Gastrocnemius medialis (tissue), 4 donors: ENCODE results near the gene SLC24A3. TPM values are rescaled to one million over a fixed set of nuclear protein-coding genes. Genes with fewer than 3 reads are reported as not detected.

Experiments used
- ATAC-seq, 2 donors: fragments of 150-250 bp; one replicate each; pipeline ENCODE4 v1.9.1; 2016
- DNase-seq, 2 donors: peaks; one replicate each; pipeline ENCODE4 v3.0.0-alpha.2; 2019
- H3K27ac ChIP-seq, 4 donors: fragments of 200-600 bp; sonication (generic); 1 replicate in 1 of 4; 2 replicates in 3 of 4; pipeline ENCODE4 v1.5.1; 2016 to 2018; ENCODE audit warnings: mild to moderate bottlenecking in 2 of 4, moderate library complexity in 1 of 4
- H3K27me3 ChIP-seq, 3 donors: fragments of 200-600 bp; sonication (generic) in 2 of 3; 1 replicate in 1 of 3; 2 replicates in 2 of 3; pipeline versions ENCODE4 v1.5.1 to v1.6.0; 2016 to 2019; ENCODE audit warnings: mild to moderate bottlenecking in 1 of 3, moderate library complexity in 1 of 3
- H3K36me3 ChIP-seq, 2 donors: fragments of 200-600 bp; sonication (generic) in 1 of 2; one replicate each; pipeline ENCODE4 v1.5.1; 2017 to 2018
- H3K4me1 ChIP-seq, 2 donors: fragments of 200-600 bp; sonication (generic) in 1 of 2; one replicate each; pipeline ENCODE4 v1.5.1; 2016 to 2017; ENCODE audit warnings: mild to moderate bottlenecking in 2 of 2
- H3K4me3 ChIP-seq, 4 donors: fragments of 200-600 bp; sonication (generic) in 3 of 4; 1 replicate in 1 of 4; 2 replicates in 3 of 4; pipeline ENCODE4 v1.5.1; 2016 to 2019; ENCODE audit warnings: mild to moderate bottlenecking in 2 of 4
- H3K9me3 ChIP-seq, 3 donors: fragments of 200-600 bp; sonication (generic) in 2 of 3; 1 replicate in 1 of 3; 2 replicates in 2 of 3; pipeline ENCODE4 v1.5.1; 2016 to 2019
- CTCF ChIP-seq, 5 experiments: fragments of 450-650 bp in 3 of 5; fragments of 200-600 bp in 2 of 5; sonication (generic) in 2 of 5; IDR thresholded peaks in 4 of 5; conservative IDR thresholded peaks in 1 of 5; 1 replicate in 4 of 5; 2 replicates in 1 of 5; pipeline ENCODE4 v1.5.1; 2016 to 2019; ENCODE audit warnings: antibody characterized with exemption in 5 of 5, mild to moderate bottlenecking in 3 of 5, moderate library complexity in 3 of 5
- POLR2A ChIP-seq, 2 donors: fragments of 450-650 bp; IDR thresholded peaks; one replicate each; pipeline ENCODE4 v1.6.1; 2017; ENCODE audit warnings: antibody characterized with exemption in 2 of 2, mild to moderate bottlenecking in 2 of 2, moderate library complexity in 2 of 2
- in situ Hi-C, 4 donors: fragments of 200-750 bp; cut with MboI; loops; one replicate each; pipeline versions ENCODE4 v1.15.0 to v1.8.0; 2017; ENCODE audit warnings: low sequenced_read_pairs in 4 of 4
- intact Hi-C: fragments of 100-400 bp; cut with DNase I; formaldehyde crosslinking; loops from one replicate; pipeline ENCODE4 v1.15.1; 2023; ENCODE audit warnings: low total_unique reads
- total RNA-seq, 4 donors: library from RNA; depleted of rRNA; stranded (reverse); fragments of >200 nt; gene quantifications; one replicate each; pipeline versions ENCODE4 v1.1.0 to v1.2.3, GENCODE V29; 2016

Gene SLC24A3
- total RNA-seq, 4 donors from 2014 or later: 3.3 to 7.8 (median 6.7) TPM

DNA sequence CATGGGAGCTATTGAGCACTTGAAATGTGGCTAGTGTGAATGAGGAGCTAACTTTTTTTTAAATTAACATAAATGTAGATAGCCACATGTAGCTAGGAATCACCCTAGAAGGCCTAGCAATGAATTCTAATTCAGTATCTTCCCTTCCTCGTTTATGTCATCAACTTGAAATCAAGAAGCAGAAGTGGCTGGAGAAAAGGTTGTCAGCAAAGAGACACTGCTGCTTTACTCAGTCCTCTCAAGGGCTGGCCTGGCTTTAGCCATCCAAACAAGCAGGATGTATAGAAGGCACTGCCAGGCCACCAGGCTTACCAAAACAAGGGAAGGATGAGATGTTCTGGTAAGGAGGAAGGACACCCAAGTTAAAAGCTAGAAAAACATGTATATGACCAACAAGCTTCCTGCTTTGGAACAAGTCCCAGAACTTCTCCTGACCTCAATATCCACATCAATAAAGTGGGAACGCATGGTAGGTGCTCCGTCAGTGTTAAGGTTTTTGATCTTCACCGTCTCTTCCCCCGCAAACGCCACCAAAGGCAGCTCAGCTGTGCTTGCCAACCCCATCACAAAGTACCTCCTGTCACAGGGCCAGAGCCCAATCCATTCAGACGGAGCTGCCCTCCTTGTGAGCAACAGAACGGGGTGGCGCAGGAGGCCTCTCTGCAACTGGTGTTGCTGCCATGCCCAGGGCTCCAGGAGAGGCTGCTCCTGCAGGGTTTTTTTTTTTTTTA lies 309.8 kb downstream of the SLC24A3 start:
- intact Hi-C loops (no loop called here), in situ Hi-C loops (no loop called here)
- Histone ChIP-seq H3K9me3 (no peaks in the 10 kb centered on the region), H3K27ac (no peak overlapping the region), H3K4me1 (no peaks in the 10 kb centered on the region), H3K4me3 (no peak overlapping the region), H3K36me3 (no peaks in the 10 kb centered on the region), H3K27me3 (no peaks in the 10 kb centered on the region)
- ATAC-seq: no peak
- TF ChIP-seq POLR2A (IDR thresholded peaks at IDR 0.05): no peak
- TF ChIP-seq CTCF (IDR thresholded peaks at IDR 0.05 in 4 of 5, conservative IDR thresholded peaks at IDR 0.05 in 1 of 5): no peak
- DNase-seq: no peak

GRCh38 chr20:19522836-19523590 lies 310.6 kb downstream of the SLC24A3 start:
- in situ Hi-C loops: no loop called here
- no peak overlapping the region for H3K4me3 ChIP-seq
- TF ChIP-seq POLR2A (IDR thresholded peaks at IDR 0.05) (no peak), CTCF (IDR thresholded peaks at IDR 0.05 in 4 of 5, conservative IDR thresholded peaks at IDR 0.05 in 1 of 5) (no peak)
- intact Hi-C loops: no loop called here
- H3K27me3 ChIP-seq: no peaks in the 10 kb centered on the region
- H3K27ac ChIP-seq: no peak overlapping the region
- no peak for DNase-seq
- ATAC-seq: no peak
- H3K4me1 ChIP-seq: no peaks in the 10 kb centered on the region
- H3K36me3 ChIP-seq: no peaks in the 10 kb centered on the region
- H3K9me3 ChIP-seq: no peaks in the 10 kb centered on the region

DNA sequence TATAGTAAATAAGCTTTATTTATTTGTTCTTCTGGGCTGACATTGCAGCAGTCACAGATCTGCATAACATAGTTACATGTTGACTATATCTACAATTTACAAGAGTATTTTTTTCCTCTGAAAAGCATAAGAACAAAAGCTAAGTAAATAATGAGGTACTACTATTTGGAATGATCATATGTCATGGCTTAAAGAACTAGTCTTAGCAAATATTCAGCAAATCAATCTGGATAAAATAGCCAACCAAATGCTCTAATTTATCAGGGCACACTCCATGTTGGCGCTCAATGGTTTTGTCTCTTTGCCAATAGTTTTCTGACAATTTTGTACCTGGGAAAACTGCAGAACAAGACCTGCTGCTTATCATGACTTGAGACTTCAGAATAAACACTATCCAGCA lies 312.2 kb downstream of the SLC24A3 start:
- Histone ChIP-seq H3K4me3 (no peak overlapping the region), H3K4me1 (no peaks in the 10 kb centered on the region), H3K27ac (no peak overlapping the region), H3K36me3 (no peaks in the 10 kb centered on the region), H3K27me3 (no peaks in the 10 kb centered on the region), H3K9me3 (no peaks in the 10 kb centered on the region)
- DNase-seq (no peak), ATAC-seq (no peak)
- in situ Hi-C loops: loop anchor here in 2 of 4 donors (25.0 kb wide), 1 partner anchor 87 kb away; no protein-coding TSS in a partner anchor
- intact Hi-C loops: no loop called here
- TF ChIP-seq CTCF (IDR thresholded peaks at IDR 0.05 in 4 of 5, conservative IDR thresholded peaks at IDR 0.05 in 1 of 5): no peak
- no peak for TF ChIP-seq POLR2A (IDR thresholded peaks at IDR 0.05)

GRCh38 chr20:19527509-19527908 lies 315.1 kb downstream of the SLC24A3 start:
- no peaks in the 10 kb centered on the region for H3K27me3 ChIP-seq
- in situ Hi-C loops: loop anchor here in 2 of 4 donors (25.0 kb wide), 1 partner anchor 90 kb away; no protein-coding TSS in a partner anchor

More at GRCh38 chr20:19527509-19527908, 315.1 kb downstream of the SLC24A3 start:
- Histone ChIP-seq H3K9me3 (no peaks in the 10 kb centered on the region), H3K36me3 (no peaks in the 10 kb centered on the region), H3K4me1 (no peaks in the 10 kb centered on the region), H3K4me3 (no peak overlapping the region), H3K27ac (no peak overlapping the region)
- no peak for TF ChIP-seq CTCF (IDR thresholded peaks at IDR 0.05 in 4 of 5, conservative IDR thresholded peaks at IDR 0.05 in 1 of 5)
- no peak for TF ChIP-seq POLR2A (IDR thresholded peaks at IDR 0.05)
- no peak for DNase-seq
- intact Hi-C loops: no loop called here
- ATAC-seq: no peak
